Effector CD8-positive, alpha-beta T cell (primary cell): ENCODE data around the gene OR52E5.

Experiments used
- DNase-seq: peaks from one replicate; lab custom pipeline; 2025; lab: John Stamatoyannopoulos, UW
- total RNA-seq, 4 experiments: gene quantifications; one replicate each; lab custom pipeline; 2026; lab: John Stamatoyannopoulos, UW

OR52E5 gene
- 0 reads per million in 4 experiments for total RNA-seq

- no peak for DNase-seq
Measured at GRCh38 chr11:5892908-5893307, at the start of gene OR52E5. TSS of gene OR52E5 (plus strand) at chr11:5893208. CDS start at chr11:5900777, 7,569 bp downstream.

- DNase-seq, result no peak
Measured at GRCh38 chr11:5846701-5847100, 46.3 kb upstream of the OR52E5 start.

GRCh38 chr11:5847711-5848110 is 45.3 kb upstream of the OR52E5 start:
- DNase-seq, result no peak

GRCh38 chr11:5851002-5851401 is 42.0 kb upstream of the OR52E5 start:
- DNase-seq, result no peak

GRCh38 chr11:5857590-5857989 is 35.4 kb upstream of the OR52E5 start, which contains the start of gene OR52E8:
TSS of gene OR52E8 (minus strand) at chr11:5857690. CDS start at chr11:5857690, 0 bp downstream.
- no peak for DNase-seq

- no peak for DNase-seq
Measured at GRCh38 chr11:5865826-5866225, 27.2 kb upstream of the OR52E5 start.

- no peak for DNase-seq
Measured at GRCh38 chr11:5878564-5878963, 14.4 kb upstream of the OR52E5 start.

- no peak for DNase-seq
Measured at GRCh38 chr11:5880329-5880728, 12.7 kb upstream of the OR52E5 start, which contains the start of gene OR52E4. TSS of gene OR52E4 (plus strand) at chr11:5880629. CDS start at chr11:5884293, 3,664 bp downstream.

GRCh38 chr11:5881756-5882155 is 11.3 kb upstream of the OR52E5 start:
- DNase-seq, result no peak

- no peak for DNase-seq
Measured at GRCh38 chr11:5887172-5887571, 5.8 kb upstream of the OR52E5 start.

- DNase-seq, result no peak
Measured at GRCh38 chr11:5887661-5888060, 5.3 kb upstream of the OR52E5 start.

GRCh38 chr11:5891216-5891800 is 1.7 kb upstream of the OR52E5 start:
- DNase-seq, result no peak

GRCh38 chr11:5899534-5899933 is 6.5 kb downstream of the OR52E5 start:
- DNase-seq, result no peak

GRCh38 chr11:5910540-5910939 is 17.5 kb downstream of the OR52E5 start:
- no peak for DNase-seq

GRCh38 chr11:5922749-5923426 is 29.9 kb downstream of the OR52E5 start:
- DNase-seq, result no peak

- DNase-seq, result no peak
Measured at GRCh38 chr11:5923427-5923776, 30.4 kb downstream of the OR52E5 start.

GRCh38 chr11:5923794-5924193 is 30.8 kb downstream of the OR52E5 start:
- no peak for DNase-seq

- no peak for DNase-seq
Measured at GRCh38 chr11:5928271-5928670, 35.3 kb downstream of the OR52E5 start.

- DNase-seq, result no peak
Measured at GRCh38 chr11:5928811-5929210, 35.8 kb downstream of the OR52E5 start.

GRCh38 chr11:5929571-5930368 is 36.8 kb downstream of the OR52E5 start:
- DNase-seq, result no peak

- no peak for DNase-seq
Measured at GRCh38 chr11:5930614-5931013, 37.6 kb downstream of the OR52E5 start.

- no peak for DNase-seq
Measured at GRCh38 chr11:5931061-5931460, 38.1 kb downstream of the OR52E5 start.

GRCh38 chr11:5932671-5933070 is 39.7 kb downstream of the OR52E5 start:
- DNase-seq, result no peak
